ENCODE results near the gene EPS15.
"Not testable (repeated sequence)": the region's sequence is repeated elsewhere in the genome, so short reads cannot be mapped to it uniquely, and the experiment has no call there.

Gene EPS15

GRCh38 chr1:51392241-51392640 is 126.8 kb downstream of the EPS15 start:
- no peak overlapping the region for H3K4me3 ChIP-seq (ENCODE audit: low read length)
- TF ChIP-seq CTCF (conservative IDR thresholded peaks at IDR 0.05; ENCODE audit: low read depth, low read length), result no peak
- no peak for DNase-seq (ENCODE audit: low read depth)

DNA sequence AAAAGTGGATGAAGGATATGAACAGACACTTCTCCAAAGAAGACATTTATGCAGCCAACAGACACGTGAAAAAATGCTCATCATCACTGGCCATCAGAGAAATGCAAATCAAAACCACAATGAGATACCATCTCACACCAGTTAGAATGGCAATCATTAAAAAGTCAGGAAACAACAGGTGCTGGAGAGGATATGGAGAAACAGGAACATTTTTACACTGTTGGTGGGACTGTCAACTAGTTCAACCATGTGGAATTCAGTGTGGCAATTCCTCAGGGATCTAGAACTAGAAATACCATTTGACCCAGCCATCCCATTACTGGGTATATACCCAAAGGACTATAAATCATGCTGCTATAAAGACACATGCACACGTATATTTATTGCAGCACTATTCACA is 128.4 kb downstream of the EPS15 start:
- DNase-seq (ENCODE audit: low read depth); H3K4me3 ChIP-seq (ENCODE audit: low read length): not testable (repeated sequence)

DNA sequence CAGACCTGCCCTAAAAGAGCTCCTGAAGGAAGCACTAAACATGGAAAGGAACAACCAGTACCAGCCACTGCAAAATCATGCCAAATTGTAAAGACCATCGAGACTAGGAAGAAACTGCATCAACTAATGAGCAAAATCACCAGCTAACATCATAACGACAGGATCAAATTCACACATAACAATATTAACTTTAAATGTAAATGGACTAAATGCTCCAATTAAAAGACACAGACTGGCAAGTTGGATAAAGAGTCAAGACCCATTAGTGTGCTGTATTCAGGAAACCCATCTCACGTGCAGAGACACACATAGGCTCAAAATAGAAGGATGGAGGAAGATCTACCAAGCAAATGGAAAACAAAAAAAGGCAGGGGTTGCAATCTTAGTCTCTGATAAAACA is 131.8 kb downstream of the EPS15 start:
- not testable (repeated sequence) for DNase-seq (ENCODE audit: low read depth); H3K4me3 ChIP-seq (ENCODE audit: low read length)

DNA sequence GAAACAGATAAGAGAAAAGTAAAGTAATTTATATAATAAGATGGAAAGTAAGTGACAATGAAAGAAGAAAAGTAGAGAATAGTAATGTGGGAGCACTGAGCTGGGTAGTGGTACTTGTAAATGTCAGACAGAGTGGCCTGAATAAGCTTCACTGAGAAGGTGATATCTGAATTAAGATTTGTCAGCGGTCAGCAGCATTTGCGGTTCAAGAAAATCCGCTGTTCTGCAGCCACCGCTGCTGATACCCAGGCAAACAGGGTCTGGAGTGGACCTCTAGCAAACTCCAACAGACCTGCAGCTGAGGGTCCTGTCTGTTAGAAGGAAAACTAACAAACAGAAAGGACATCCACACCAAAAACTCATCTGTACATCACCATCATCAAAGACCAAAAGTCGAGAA is 132.8 kb downstream of the EPS15 start:
- DNase-seq (ENCODE audit: low read depth); H3K4me3 ChIP-seq (ENCODE audit: low read length): not testable (repeated sequence)

- DNase-seq (ENCODE audit: low read depth), result no peak
- TF ChIP-seq CTCF (conservative IDR thresholded peaks at IDR 0.05; ENCODE audit: low read depth, low read length), result no peak
- H3K4me3 ChIP-seq (ENCODE audit: low read length), result no peak overlapping the region
These were observed 133.3 kb downstream of the EPS15 start for GRCh38 chr1:51385776-51386175.

DNA sequence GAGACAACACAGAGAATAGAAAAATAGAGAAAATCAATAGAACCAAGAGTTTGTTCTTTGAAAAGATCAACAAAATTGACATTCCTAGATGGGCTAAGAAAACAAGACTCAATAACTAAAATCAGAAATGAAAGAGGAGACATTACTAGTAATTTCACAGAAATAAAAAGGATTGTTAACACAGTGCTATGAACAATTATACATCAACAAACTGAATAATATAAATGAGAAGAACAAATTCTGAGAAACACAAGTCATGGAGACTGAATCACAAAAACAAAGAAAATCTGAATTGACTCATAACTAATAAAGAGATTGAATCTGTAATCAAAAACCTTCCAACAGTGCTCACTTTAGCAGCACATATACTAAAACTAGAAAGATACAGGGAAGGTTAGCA is 137.1 kb downstream of the EPS15 start:
- TF ChIP-seq CTCF (conservative IDR thresholded peaks at IDR 0.05; ENCODE audit: low read depth, low read length), result no peak
- no peak for DNase-seq (ENCODE audit: low read depth)
- no peak overlapping the region for H3K4me3 ChIP-seq (ENCODE audit: low read length)

- TF ChIP-seq CTCF (conservative IDR thresholded peaks at IDR 0.05; ENCODE audit: low read depth, low read length), result no peak
- H3K4me3 ChIP-seq (ENCODE audit: low read length), result no peak overlapping the region
- DNase-seq (ENCODE audit: low read depth), result no peak
These were observed 138.1 kb downstream of the EPS15 start for GRCh38 chr1:51380936-51381335.

DNA sequence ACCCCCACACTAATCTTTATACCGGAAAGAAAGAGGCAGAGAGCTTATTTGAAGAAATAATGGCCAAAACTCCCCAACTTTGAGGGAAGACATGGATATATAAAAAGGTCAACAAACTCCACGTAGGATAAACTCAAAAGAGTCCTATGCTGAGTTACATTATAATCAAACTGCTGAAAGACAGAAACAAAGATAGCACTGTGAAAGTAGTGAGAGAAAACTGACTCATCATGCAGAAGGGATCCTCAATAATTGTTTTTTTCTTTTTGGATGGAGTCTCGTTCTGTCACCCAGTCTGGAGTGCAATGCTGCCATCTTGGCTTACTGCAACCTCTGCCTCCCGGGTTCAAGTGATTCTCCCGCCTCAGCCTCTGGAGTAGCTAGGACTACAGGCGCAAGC is 140.2 kb downstream of the EPS15 start:
- H3K4me3 ChIP-seq (ENCODE audit: low read length), result no peak overlapping the region
- no peak for TF ChIP-seq CTCF (conservative IDR thresholded peaks at IDR 0.05; ENCODE audit: low read depth, low read length)
- DNase-seq (ENCODE audit: low read depth), result no peak

- H3K4me3 ChIP-seq (ENCODE audit: low read length), result no peak overlapping the region
- TF ChIP-seq CTCF (conservative IDR thresholded peaks at IDR 0.05; ENCODE audit: low read depth, low read length), result no peak
- DNase-seq (ENCODE audit: low read depth), result no peak
These were observed 145.2 kb downstream of the EPS15 start for GRCh38 chr1:51373898-51374297.

Measured in retinal pigment epithelial cell (primary cell).